IPS-NIHi7 (cell line): ENCODE measurements around the gene SETSIP.
"Not testable (repeated sequence)": the region's sequence is repeated elsewhere in the genome, so short reads cannot be mapped to it uniquely, and the experiment has no call there.

Experiments
- DNase-seq: peaks from one replicate; pipeline ENCODE4 v3.0.0; 2012; ENCODE audit warnings: mixed read lengths; ENCODE audit errors: extremely low spot score

Gene SETSIP

GRCh38 chr1:92051948-92052347, 23.3 kb downstream of the SETSIP start:
- no peak for DNase-seq

DNA sequence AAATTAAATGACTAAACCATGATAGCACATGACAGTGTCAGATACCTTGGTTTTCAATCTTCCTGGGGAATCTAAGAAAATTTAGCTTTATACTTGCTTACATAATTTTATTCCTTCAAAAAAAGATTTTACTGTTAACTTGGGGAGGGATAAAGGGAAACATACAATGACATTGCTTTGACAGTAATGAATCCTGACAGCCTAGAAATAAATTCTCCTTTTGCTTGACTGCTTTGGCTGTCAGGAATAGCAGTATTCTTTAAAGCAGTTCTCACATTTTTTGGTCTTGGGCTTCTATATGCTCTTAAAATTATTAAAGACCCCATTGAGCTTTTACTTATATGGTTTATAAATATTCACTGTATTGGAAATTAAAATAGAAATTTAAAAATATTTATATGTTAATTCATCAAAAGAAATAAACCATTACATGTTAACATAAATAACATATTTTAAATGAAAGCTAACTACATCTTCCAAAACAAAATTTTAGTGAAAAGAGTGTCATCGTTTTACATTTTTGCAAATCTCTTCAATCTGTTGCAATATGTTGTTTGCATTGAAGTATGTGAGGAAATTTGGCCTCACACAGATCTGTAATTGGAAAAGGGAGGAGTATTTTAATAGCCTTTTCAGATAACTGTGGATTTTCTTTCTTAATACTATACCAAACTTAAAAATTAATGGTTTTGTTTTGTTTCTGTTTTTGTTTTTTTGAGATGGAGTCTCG, 29.3 kb downstream of the SETSIP start:
- DNase-seq, result no peak

GRCh38 chr1:92043621-92044020, 31.6 kb downstream of the SETSIP start:
- no peak for DNase-seq

DNA sequence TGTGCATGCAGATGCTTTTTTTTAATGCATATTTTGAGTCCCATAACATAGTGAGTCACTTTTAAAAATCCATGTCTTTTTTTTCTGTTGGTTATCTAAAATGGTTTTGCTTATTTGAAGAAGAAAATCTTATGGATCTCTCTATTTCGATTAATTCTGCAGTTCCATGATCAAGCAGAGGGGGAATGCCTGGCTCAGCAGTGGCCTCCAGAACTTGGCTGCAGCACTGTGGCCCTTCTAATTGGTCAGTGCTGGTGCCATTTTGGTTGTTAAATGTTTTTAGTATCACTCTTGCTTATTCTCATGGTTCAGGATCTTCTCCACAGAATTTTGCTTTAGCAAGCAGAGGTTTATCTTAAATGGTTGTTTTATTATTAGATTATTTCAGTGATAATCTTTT, 34.2 kb downstream of the SETSIP start:
- DNase-seq, result no peak

- DNase-seq, result no peak
Observed at GRCh38 chr1:92038695-92039346, 36.4 kb downstream of the SETSIP start.

- DNase-seq, result peak; percentile 16
Observed at GRCh38 chr1:92037400-92037799, 37.8 kb downstream of the SETSIP start.

- DNase-seq, result no peak
Observed at GRCh38 chr1:92031281-92032110, 43.7 kb downstream of the SETSIP start.

- DNase-seq, result peak; percentile 17
Observed at GRCh38 chr1:92030656-92031107, 44.5 kb downstream of the SETSIP start.

DNA sequence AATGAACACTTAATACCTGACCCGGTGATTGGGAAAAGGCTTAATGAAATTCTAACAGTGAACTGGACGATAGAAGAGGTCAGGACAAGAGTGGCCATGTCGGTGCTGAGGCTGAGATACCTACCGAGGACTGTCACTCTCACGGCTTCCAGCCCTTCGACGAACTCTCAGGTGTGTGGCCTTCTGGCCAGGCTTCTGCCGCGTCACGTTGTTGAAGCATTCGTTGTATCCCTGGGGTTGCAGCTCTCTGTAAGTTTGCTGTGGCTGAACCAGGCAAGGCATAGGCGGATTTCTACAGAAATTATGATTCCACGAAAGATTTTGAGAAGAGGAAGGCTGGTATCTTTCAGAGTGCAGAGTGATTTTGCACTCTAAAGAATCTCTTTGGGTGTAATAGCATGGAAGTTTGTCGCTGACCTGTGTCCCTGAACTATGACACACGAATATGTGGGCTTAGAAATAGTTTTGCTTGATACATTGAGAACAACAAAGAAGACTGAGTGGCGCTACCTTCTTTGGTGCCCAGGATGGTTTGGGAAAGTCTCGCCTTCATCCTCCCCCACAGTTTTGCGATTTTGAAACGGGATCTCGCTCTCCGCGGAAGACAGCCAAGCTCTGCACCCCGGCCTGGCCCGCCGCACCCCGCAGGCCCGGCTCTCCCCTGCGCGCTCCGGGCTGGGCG, 45.8 kb downstream of the SETSIP start:
- DNase-seq, result peak; percentile 15

GRCh38 chr1:92026806-92027205, 48.4 kb downstream of the SETSIP start:
- no peak for DNase-seq

GRCh38 chr1:92026042-92026441, 49.2 kb downstream of the SETSIP start:
- DNase-seq, result not testable (repeated sequence)
